ENCODE results near the gene CDK17.

Gene CDK17

DNA sequence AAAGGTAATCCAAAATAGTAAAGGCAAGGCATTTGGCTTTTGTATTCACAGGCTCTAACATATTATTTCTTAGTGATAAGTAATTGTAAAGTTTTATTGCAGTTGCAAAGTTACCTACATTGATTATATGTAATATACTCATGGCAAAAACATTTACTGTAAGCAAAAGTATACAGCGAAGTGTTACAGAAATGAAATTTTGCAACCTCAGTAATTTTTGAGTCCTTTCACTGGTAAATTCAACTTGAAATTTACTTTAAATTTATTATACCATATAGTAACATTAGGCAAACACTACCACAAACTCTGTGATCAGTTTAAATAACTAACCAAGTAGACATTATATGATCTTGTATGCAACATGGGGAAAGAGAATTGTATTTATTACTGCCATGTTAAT lies 89.0 kb downstream of the CDK17 start:
- DNase-seq: no peak

DNA sequence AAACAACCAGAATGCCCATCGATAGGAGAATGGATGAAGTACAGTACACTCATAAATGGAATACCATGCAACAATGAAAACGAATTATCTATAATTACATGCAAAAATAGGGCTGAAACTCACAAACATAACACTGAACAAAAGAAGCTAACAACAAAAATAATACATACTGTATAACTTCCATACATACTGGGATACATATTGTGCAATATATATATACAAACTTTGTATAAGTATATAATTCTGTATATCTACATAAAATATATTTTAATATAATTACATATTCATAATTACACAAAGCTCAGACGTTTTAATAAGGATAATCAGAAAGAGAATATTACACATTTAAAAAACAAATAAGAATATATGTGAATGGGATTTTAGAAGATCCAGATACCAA lies 90.2 kb downstream of the CDK17 start:
- no peak for DNase-seq

DNA sequence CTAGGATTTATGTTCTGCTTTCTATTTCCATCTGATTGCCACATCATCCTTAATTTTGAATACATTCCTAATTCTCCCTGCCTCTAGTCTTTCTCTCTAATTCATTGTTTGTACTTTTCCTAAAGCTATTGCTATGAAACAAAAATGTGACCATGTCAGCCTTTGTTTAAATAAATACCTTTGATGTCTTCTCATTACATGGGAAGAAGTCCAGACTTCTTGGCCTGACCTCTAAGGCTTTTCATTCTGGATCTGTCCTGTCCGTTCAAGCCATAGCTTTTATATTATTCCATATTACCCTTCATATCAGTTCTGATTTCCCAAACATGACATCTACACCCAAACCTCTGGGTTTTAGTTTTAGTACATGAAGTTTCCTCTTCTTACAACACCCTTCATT lies 91.4 kb downstream of the CDK17 start:
- no peak for DNase-seq

DNA sequence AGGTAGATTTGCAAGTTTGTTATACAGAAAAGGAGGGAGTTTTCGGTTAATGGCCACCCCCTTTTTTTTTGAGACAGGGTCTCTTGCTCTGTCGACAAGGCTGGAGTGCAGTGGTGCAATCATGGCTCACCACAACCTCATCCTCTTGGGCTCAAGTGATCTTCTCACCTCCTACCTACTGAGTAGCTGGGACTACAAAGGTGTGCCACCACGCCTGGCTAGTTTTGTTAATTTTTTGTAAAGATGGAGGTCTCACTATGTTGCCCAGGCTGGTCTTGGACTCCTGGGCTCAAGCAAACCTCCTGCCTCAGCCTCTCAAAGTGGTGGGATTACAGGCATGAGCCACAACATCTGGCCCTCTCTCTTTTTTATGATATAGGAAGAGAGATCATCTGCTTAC lies 94.6 kb downstream of the CDK17 start:
- DNase-seq: no peak

DNA sequence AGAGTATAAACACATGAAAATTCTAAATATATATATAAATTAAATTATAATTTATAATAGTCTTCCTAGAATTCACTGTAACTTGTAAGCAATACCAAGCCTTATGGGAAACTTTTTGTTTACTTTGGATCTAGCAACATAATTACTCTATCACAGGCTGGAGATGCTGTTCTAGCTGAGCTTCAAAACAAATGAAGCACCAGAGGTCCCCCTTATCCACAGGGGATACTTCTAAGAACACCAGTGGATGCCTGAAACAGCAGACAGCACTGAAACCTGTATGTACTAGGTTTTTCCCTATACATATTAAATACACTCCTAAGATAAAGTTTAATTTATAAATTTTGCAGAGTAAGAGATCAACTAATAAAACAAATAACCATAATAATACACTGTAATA lies 96.6 kb downstream of the CDK17 start:
- DNase-seq: no peak

DNA sequence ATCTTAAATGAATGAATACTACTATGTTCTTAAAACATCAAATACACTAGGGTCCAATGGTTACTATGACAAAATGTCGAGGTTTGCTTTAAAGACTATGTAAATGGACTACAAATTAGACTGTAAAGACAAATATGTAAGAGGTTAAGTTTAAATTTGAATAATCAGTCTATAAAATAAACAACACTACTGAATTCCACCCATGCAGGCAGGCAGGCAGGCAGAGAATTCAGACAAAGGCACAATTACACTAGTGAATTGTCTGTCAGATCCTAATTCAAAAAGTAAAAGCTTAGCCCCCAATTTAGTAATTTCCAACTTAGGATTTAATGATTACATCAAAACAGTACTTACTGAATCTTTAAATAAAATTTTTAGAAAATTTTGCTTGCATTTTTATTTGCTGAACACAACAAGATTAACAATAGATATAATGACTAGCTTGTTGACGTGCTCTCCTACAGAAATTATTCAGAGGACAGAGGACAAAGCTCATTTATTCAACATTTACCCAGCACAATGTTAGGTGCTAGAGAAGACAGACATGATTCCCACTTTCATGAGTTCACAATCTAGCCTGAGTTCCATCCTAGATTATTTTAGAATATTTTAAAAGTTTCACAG lies 97.4 kb downstream of the CDK17 start:
- DNase-seq: no peak

DNA sequence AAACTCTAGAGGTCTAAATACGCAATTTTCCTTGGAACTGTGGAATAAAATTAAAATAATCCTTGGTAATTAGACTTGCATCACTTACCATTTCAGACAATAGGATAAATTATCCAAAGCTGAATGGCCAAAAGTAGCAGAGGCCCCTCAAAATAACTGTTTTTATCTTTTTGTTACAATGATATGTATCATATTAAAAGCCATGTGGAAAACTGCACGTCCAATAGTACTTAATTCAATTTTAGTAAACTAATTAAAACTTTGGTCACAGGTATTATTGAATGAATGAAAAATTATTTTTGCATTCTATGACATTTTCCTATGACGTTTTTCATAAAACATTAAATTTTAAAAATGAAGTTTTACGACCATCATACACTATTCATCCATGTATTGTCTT lies 98.5 kb downstream of the CDK17 start:
- no peak for DNase-seq

DNA sequence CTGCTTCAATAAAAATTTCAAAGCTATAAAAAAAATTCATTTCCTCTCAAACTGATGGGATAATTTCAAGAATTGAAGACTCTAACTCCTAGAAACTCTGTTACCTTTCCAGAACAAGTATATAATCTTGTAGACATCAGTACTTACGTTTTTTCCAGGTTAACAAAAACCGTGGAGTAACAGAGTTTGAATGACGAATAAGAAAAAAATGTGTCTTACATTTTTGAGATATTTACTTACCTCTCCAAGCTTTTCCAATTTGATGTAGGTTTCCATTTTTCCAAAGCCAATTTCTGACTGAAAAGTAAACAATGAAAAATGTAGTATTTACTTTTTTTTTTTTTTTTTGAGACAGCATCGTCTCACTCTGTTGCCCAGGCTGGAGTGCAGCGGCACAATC lies 100.2 kb downstream of the CDK17 start:
- DNase-seq: no peak

DNA sequence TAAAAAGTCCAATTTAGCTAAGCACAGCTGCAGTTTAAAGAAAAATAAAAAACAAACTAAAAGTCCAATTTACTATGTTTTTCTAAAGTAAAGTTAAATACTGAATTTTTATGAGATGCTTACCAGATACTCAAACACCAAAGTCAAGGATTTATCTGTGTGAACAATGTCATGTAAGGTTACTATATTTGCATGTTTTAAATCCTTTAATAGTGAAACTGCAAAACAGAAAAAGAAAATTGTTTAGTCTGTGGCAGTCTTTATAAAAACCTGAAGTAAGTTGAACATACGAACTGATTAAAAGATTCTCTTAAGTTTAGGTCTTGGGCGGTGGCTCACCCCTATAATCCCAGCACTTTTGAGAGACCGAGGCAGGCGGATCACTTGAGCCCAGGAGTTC lies 102.7 kb downstream of the CDK17 start:
- no peak for DNase-seq

DNA sequence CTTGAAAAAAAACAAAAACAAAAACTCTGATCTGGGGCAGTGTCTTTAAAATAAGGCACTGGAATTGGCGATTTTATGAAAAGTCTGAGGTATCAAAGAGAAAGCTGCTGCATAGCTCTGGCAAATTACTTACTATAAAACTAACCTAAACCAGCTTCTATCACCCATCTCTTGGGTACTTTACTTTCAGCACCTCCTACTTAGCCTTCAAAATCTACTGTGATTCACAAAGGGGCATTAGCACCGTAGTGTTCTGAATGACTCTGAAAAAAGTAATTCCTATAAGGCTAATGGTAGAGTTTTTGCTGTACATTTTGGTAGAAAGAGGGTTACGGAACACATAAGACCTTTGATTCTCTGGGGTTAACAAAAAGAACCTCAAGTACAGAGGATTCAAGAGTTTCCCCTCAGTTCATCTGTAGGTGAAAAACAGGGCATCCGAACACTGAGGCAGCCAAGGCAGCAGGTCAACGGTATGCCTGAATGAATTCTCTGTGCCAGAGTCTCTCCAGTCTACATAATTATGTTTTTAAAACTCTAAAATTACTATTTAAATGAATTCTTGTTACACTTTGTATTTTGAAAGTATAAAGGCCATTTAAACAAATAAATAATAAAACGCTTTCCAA lies 104.6 kb downstream of the CDK17 start:
- no peak for DNase-seq

DNA sequence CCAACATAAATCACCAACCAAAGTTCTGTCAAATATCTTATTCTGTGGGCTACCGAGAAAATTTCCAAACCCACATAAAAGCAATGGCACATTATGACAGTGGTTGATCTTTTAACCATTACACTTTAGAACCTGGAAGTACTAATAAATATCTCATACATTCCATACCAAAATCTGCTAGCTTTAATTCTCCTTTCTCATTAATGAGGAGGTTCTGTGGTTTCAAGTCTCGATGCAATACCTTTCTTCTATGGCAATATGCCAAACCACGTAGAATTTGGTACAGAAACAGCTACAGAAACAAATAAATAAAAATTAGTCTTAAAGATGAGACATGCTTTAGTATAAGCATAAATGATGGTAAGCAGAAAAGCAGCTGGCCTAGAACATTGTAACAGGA lies 105.4 kb downstream of the CDK17 start:
- DNase-seq: no peak

DNA sequence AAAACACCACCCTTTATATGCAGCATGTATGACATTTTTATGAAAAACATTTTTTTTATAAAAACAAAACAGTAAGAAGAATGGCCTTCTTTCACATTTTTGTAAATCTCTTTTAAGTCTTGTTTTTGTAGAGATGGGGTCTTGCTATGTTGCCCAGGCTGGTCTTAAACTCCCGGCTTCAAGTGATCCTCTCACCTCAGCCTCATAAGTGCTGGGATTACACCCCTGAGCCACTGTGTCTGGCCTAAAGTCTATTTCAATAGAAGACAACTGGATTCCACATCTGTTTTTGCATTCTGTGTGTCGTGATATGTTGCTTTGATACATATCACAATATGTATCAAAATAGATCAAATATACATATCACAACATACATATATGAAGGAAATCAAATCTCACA lies 107.1 kb downstream of the CDK17 start:
- no peak for DNase-seq

DNA sequence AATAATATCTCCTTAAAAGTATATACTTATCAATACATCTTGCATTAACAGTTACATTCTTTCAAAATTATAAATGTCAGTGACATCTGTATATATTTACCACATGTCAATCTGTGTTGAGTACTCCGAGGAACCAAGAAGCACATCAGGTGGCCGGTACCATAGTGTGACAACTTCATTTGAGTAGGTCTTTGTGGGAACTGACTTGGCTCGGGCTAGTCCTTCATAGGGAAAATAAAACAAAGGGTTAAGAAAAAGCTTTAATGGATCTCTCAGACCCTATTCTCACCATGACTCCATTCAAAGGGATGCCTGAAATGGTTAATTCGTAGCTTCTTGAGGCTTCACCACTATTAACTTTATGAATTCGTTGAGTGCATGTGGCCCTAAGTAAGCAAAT lies 111.2 kb downstream of the CDK17 start:
- no peak for DNase-seq

DNA sequence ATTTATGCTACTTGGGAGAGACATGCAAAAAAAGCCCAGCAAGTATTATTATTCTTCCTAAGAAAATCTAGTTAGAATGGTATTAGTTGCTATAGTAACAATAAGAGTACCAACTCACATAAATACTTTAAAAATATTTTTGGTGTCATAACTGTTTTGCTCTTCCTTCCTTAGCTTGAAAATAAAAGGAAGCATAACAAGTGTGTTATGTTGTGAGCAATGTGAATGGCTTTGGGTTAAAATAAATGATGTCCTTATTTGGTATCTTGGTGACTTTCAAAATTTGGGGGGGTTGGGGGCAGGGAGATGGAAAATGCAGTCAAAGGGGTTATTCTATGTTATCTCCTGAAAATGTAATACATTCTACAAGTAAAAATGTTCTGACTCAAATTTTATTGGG lies 115.1 kb downstream of the CDK17 start:
- no peak for DNase-seq

DNA sequence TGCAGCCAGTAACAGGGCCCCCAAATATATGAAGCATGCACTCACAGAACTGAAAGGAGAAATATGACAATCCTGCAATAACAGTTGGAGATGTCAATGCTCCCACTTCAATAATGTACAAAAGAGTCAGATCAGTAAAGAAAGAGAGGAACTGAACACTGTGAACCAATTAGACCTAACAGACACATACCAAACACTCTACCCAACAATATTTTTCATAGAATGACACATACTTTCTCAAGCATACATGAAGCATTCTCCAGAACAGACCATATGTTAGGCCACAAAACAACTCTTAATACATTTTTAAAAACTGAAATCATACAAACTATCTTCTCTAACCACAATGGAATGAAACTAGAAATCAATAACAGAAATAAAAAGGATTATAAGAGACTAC lies 125.9 kb downstream of the CDK17 start:
- no peak for DNase-seq

DNA sequence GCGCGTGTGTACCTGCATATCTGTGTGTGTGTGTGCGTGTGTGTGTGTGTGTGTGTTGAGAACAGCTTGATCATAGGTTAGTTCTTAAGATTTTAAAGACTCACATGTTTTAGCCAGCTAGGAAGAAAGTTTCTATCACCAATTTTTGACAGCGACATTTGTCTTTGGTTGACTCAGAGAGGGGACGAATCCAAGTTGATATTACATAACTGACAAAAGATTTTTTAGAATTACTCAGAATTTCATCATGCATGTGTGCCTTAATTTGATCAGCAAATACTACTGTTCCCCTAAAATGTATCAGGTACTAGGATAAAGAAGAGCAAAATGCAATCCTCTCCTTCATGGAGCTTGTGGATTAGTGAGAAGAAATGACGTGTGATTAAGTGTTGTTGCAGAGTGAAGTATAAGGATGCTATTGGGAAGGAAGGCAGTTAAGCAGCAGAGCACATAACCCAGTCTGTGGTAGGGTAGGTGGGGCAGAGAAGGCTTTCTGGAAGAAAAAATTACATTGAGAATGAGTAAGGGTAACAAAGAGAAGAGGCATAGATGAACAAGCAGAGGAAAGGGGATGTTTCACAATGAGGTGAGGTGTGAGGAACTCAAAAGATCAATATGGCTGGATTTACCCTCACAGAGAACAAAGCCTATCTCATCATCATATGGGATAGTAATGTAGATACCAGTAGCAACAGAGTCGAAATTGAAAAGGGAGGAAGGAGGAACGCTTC lies 128.6 kb downstream of the CDK17 start:
- no peak for DNase-seq

DNA sequence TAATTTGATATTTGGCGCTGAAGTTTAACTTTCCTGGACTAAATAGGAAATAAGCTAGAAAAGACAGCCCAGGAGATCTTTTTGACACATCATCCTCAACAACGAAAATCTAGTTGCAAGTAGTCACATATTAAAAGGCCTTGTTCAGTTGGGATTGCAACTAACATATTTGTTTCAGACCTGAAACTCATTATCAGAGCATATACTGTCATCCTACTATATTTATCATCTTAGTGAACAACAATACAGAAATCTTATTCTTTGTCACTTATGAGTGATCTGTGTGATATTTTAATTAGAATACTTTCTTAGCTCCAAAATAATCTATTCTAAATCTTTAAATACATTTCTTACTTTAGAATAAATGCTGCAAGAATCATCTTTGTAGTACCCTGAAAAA lies 134.0 kb downstream of the CDK17 start:
- DNase-seq: no peak

DNA sequence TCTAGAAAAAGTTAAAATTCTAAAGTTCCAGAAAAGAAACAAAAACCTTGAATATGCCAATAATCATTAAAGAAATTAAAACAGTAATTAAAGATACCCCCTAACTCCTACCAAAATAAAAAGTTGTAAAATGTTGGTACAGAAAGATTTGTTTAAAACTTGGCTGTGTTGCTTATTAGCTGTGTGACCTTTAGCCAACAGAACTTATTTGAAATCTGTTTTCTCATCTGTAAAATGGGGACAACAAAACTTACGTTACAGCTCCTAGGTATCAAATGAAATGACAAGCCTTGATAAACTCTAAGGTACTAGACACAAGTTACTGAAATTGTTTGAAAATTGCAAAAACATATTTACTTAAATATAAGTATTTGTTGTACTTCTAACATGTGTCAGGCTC lies 134.4 kb downstream of the CDK17 start:
- no peak for DNase-seq

DNA sequence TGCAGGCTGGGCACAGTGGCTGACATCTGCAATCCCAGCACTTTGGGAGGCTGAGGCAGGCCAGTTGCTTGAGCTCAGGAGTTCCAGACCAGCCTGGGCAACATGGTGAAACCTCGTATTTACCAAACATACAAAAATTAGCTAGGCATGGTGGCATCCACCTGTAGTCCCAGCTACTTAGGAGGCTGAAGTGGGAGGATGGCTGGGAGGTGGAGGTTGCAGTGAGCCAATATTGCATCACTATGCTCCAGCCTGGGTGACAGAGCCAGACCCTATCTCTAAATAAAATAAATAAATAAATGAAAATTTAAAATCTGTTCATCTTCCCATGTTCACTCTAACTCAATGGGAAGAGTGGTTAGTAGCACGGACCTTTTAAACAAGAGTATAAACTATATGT lies 134.8 kb downstream of the CDK17 start:
- no peak for DNase-seq

DNA sequence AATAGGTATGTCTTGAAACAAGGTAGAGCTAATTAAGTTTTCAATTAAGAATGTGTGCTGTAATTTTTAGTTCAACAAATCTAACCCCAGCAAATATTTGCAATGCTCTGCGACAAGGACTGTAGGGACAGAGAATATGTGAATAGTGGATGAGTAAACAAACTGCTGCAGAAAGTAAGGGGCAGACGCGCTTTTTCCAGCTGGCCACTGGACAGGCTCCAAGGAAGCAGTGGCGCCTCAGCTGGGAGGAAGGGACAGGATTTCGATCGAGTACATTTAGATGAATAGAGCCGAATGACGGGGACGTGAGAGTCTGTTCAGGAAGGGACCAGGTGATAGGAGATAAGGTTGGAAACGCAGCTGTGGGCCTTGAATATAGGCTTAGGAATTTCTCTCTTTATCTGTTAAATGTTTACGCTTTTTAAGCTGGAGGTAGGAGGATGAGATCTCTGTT lies 136.8 kb downstream of the CDK17 start:
- DNase-seq: no peak

DNA sequence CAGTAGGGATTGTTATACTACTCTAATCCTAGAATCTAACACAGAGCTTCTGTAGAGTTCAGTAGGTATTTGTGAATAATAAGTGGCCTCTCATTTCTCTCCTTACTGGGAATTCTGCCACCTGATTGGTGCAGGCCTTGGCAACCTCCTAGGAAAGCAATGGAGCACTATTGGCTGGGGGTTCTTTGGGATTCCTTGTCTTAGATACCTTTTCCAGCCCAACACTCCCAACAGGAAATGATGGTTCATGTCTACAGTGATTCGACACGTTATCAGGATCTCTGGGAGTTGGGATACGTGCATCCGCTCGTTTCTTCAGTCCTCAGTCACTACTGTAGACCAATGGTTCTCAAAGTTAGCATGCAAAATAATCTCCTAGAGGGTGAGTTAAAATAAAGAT lies 138.7 kb downstream of the CDK17 start:
- DNase-seq: no peak

DNA sequence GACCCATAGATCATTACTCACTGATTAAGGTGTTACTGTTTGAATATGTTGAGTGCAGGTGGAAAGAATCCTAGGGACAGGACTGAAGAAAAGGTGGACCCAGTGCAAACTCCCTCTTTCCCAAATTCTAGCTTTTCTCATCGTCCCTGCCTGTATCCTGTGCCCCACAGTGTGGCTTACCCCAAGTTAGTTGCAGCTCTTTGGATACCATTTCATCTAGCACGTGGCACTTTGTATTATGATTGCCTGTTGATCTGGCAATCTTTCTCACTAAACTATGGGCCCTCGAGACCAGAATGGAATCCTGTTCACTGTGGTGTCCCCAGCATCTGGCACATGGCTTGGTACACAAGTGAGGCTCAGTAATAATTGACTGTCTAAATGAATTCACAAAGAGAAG lies 139.6 kb downstream of the CDK17 start:
- DNase-seq: no peak

DNA sequence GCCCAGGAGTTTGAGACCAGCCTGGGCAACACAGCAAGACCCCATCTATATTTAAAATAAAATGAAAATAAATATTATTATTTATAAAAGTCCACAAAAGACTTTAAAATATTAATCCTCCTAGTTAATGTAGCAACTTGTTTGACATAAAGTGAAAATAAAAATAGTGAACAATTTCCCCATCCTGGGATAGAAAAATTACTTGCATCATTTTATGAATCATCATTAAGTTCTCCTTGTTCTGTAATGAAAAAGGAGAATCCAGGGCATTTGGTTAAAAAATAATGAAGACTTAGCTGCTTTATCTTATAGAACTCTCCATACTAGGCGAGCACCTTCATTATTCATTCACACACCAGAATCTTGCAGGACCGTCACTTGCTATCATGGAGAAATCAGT lies 140.0 kb downstream of the CDK17 start:
- no peak for DNase-seq

DNA sequence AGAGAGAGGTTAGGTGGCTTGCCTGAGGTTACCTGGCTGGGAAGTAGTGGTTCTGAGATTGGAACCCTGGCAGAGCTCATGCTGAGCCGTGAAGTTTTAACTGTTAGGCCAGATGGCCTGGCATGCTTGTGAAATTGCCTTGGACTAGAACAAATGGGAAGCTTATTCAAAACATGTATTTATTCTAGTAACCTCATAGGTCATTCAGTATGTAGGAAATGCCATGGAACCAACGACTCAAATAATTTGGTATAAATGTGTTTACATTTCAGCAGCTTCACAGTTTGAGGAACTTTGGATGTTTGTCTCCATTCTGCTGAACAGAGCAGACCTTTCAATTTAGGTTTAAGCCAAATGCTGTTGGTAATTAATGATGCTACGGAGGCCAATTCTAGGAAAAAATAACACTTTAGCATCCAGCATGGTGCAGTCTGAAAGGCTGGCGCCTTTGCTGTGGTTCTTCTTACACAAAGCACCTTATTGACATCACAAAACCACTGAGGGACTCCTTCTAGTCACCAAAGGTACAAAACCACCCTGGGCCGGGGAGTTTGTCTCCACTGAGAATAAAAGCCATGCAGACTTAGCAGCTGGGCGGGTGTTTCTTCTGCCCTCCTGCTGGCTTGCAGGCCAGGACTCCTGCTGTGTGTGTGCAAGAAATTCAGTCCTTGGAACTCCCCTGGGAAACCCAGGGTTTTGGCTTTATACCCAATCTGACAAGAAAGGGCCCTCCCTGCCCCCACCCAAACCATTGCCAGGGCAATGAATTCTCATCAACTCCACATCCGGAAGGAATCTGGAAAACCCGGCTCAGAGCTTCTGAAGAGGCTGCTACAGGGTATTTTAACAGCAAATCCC lies 141.9 kb downstream of the CDK17 start:
- no peak for DNase-seq

Measured in NCI-H187 treated with DMSO at 0.1 percent for 48 hours (cell line).